Measurements from ENCODE around the gene IGSF6. TPM values are rescaled to one million over a fixed set of nuclear protein-coding genes. Genes with fewer than 3 reads are reported as not detected.

The IGSF6 gene
- total RNA-seq, 1 donor from 2014 or later, result 0.04 TPM

DNA sequence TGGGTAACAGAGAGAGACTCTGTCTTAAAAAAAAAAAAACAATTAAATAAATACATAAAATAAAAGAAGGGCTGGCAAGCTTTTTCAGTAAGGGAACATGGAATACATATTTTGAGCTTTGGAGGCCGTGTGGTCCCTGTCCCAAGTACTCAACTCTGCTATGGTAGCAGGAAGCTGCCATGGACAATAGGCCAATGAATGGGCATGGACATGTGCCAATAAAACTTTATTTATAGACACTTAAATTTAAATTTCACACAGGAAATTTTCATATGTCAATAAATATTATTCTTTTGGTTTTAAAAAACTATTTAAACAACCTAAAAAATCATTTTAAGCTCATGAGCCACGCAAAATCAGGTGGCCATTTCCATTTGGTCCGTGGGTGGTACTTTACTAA is 15.2 kb upstream of the IGSF6 start:
- no peak overlapping the region for H3K4me3 ChIP-seq (ENCODE audit: low read depth, low read length)
- TF ChIP-seq, protein P1, sequence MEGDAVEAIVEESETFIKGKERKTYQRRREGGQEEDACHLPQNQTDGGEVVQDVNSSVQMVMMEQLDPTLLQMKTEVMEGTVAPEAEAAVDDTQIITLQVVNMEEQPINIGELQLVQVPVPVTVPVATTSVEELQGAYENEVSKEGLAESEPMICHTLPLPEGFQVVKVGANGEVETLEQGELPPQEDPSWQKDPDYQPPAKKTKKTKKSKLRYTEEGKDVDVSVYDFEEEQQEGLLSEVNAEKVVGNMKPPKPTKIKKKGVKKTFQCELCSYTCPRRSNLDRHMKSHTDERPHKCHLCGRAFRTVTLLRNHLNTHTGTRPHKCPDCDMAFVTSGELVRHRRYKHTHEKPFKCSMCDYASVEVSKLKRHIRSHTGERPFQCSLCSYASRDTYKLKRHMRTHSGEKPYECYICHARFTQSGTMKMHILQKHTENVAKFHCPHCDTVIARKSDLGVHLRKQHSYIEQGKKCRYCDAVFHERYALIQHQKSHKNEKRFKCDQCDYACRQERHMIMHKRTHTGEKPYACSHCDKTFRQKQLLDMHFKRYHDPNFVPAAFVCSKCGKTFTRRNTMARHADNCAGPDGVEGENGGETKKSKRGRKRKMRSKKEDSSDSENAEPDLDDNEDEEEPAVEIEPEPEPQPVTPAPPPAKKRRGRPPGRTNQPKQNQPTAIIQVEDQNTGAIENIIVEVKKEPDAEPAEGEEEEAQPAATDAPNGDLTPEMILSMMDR (IDR thresholded peaks at IDR 0.05; ENCODE audit: insufficient read depth, low read length, poor library complexity, severe bottlenecking), result no peak
- H3K27me3 ChIP-seq (ENCODE audit: control insufficient read depth, insufficient read depth, low read length), result peaks cover 16% of the 10 kb centered on the region
- no peaks in the 10 kb centered on the region for H3K36me3 ChIP-seq (ENCODE audit: control insufficient read depth, insufficient read depth, low read length)
- DNase-seq (ENCODE audit: low read depth), result no peak

DNA sequence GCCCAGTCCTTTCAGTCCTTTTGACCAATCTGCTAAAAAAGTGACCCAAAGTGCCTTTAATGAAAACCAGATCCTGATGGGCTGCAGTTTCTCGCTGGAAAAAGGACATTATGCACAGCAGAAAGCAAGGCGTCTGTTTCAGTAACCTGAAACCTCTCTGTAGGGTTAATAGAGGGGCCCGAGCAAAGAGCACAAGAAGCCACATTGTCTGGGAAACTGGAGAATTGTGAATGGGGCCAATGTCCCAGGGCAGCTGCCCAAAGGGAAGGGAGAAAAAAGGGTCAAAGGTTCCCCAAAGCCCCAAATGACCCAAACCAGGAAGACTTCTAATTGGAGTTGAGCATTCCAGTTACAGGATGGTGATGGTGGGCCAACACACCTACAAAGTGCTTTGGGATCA is 14.4 kb upstream of the IGSF6 start:
- no peak overlapping the region for H3K4me3 ChIP-seq (ENCODE audit: low read depth, low read length)
- H3K27me3 ChIP-seq (ENCODE audit: control insufficient read depth, insufficient read depth, low read length), result peaks cover 16% of the 10 kb centered on the region
- no peaks in the 10 kb centered on the region for H3K36me3 ChIP-seq (ENCODE audit: control insufficient read depth, insufficient read depth, low read length)
- DNase-seq (ENCODE audit: low read depth), result no peak
- TF ChIP-seq, protein P1 (IDR thresholded peaks at IDR 0.05; ENCODE audit: insufficient read depth, low read length, poor library complexity, severe bottlenecking), result no peak

- TF ChIP-seq, protein P1 (IDR thresholded peaks at IDR 0.05; ENCODE audit: insufficient read depth, low read length, poor library complexity, severe bottlenecking), result no peak
These were observed 12.5 kb upstream of the IGSF6 start for GRCh38 chr16:21664801-21665492.

GRCh38 chr16:21663889-21664647 is 11.7 kb upstream of the IGSF6 start, which contains the start of gene OTOA:
OTOA (plus strand) TSS chr16:21663968; CDS start chr16:21678515, 14,547 bp downstream.
- H3K36me3 ChIP-seq (ENCODE audit: control insufficient read depth, insufficient read depth, low read length), result no peaks in the 10 kb centered on the region
- no peak within 1 kb of the TSS for H3K4me3 ChIP-seq (ENCODE audit: low read depth, low read length)
- TF ChIP-seq, protein P1 (IDR thresholded peaks at IDR 0.05; ENCODE audit: insufficient read depth, low read length, poor library complexity, severe bottlenecking), result no peak
- no peak for DNase-seq (ENCODE audit: low read depth)
- peaks cover 16% of the 10 kb centered on the region for H3K27me3 ChIP-seq (ENCODE audit: control insufficient read depth, insufficient read depth, low read length)

More at GRCh38 chr16:21664801-21665492, 12.5 kb upstream of the IGSF6 start:
- no peak for DNase-seq (ENCODE audit: low read depth)
- Histone ChIP-seq H3K27me3 (ENCODE audit: control insufficient read depth, insufficient read depth, low read length) (peaks cover 16% of the 10 kb centered on the region), H3K4me3 (ENCODE audit: low read depth, low read length) (no peak overlapping the region), H3K36me3 (ENCODE audit: control insufficient read depth, insufficient read depth, low read length) (no peaks in the 10 kb centered on the region)

DNA sequence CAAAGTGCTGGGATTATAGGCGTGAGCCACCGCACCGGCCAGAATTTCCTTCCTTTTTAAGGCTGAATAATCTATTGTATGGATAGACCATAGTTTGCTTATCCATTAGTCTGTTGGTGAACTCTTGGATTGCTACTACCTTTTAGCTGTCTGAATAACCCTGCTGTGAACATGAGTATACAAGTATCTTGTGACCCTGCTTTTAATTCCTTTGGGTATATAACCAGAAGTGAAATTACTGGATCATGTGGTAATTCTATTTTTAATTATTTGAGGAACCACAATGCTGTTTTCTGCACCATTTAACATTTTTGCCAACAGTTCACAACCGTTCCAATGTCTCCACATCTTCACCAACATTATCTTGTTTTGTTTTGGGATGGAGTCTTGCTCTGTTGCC is 6.7 kb upstream of the IGSF6 start:
- TF ChIP-seq, protein P1 (IDR thresholded peaks at IDR 0.05; ENCODE audit: insufficient read depth, low read length, poor library complexity, severe bottlenecking), result no peak
- Histone ChIP-seq H3K36me3 (ENCODE audit: control insufficient read depth, insufficient read depth, low read length) (no peaks in the 10 kb centered on the region), H3K4me3 (ENCODE audit: low read depth, low read length) (no peak overlapping the region), H3K27me3 (ENCODE audit: control insufficient read depth, insufficient read depth, low read length) (peaks cover 6% of the 10 kb centered on the region)
- DNase-seq (ENCODE audit: low read depth), result no peak

Measured in kidney epithelial cell (primary cell).